Urinary bladder (tissue), 4 donors: Measurements from ENCODE around the gene CDKL4. TPM values are rescaled to one million over a fixed set of nuclear protein-coding genes. Genes with fewer than 3 reads are reported as not detected.
A peak's percentile ranks its signal among the peaks of the same experiment; 100 is the strongest.
"Not testable (repeated sequence)": the region's sequence is repeated elsewhere in the genome, so short reads cannot be mapped to it uniquely, and the experiment has no call there.

ENCODE experiments used
- DNase-seq: peaks from one replicate; pipeline ENCODE4 v3.0.0-alpha.2; 2015; ENCODE audit errors: extremely low spot score
- H3K27ac ChIP-seq: one replicate; pipeline ENCODE4 v1.5.1; 2013; ENCODE audit warnings: low read depth, mild to moderate bottlenecking, moderate library complexity
- H3K36me3 ChIP-seq: one replicate; pipeline ENCODE4 v1.6.1; 2013; ENCODE audit warnings: mild to moderate bottlenecking, moderate library complexity; ENCODE audit not compliant: insufficient read depth
- H3K4me1 ChIP-seq: one replicate; pipeline ENCODE4 v1.6.1; 2013; ENCODE audit warnings: mild to moderate bottlenecking, moderate library complexity; ENCODE audit not compliant: insufficient read depth
- H3K4me3 ChIP-seq: one replicate; pipeline ENCODE4 v1.5.1; 2013; ENCODE audit warnings: low read depth, low read length
- WGBS: extraction: QIAGEN DNeasy Blood & Tissue Kit; methylation state at CpG from one replicate; pipeline ENCODE4 v1.1.7; 2013; 5-methylcytosine and 5-hydroxymethylcytosine counted together
- polyA plus RNA-seq: library from polyadenylated mRNA; stranded (reverse); fragments of 200-250 nt; gene quantifications from one replicate; pipeline ENCODE4 v1.2.3, GENCODE V29; 2013
- total RNA-seq: library from RNA; depleted of rRNA; stranded (reverse); fragments of >200 nt; gene quantifications from one replicate; pipeline ENCODE4 v1.2.3, GENCODE V29; 2014
- donor health status: healthy with polysubstance abuse.
- donor health status: healthy.

Gene CDKL4
- total and polyA plus RNA-seq, 2 donors: 0.11 to 7.5 TPM

DNA sequence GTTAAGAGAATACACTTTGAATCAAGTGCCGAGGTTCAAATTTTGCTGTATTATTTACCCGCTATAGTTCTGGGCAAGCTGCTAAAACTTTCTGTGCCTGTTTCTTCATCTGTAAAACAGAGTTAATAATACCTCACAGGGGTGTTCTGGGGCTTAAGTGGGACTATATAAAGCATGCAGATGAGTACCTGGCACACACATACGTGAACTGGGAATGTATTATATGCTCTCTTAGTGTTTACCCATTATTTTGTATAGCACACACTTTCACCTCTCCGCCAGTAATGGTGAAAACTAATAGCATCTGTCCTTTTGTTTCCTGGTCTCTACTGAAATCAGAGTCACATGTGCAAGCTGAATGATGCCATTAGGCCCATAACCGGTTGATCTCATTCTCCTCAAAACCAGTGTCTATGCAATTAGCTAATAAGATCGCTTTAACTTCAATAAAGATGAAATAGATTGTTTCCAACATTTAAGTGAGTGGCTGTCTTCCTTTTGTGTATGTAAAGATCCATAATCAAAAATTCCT, 3.8 kb upstream of the CDKL4 start:
- H3K27ac ChIP-seq: no peak overlapping the region
- 74% methylated on average over 6 of the region's 6 CpGs for WGBS
- DNase-seq: no peak
- H3K4me3 ChIP-seq: no peak overlapping the region
- H3K4me1 ChIP-seq: no peaks in the 10 kb centered on the region
- no peaks in the 10 kb centered on the region for H3K36me3 ChIP-seq

DNA sequence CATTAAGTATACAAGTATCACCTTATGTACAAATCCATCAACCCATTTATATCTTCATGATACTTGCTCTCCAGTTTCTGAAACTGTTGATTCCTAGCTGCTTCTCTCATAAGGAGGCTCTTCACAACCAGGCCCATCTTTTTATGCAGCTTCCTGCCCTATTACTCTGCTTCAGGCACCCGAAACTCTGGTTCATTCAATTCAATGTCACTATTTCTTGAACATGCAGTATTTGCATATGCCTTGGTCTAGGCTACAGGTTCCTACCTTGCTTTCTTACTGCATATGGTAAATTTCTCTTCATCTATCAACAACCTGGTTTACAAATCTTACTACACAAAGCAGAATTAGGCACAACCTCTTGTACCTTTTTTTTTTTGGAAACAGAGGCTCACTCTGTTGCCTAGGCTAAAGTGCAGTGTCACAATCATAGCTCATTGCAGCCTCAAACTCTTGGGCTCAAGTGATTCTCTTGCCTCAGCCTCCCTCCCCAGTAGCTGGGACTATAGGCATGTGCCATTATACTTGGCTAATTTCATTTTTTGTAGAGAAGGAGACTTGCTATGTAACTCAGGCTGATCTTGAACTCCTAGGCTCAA, 2.7 kb upstream of the CDKL4 start:
- Histone ChIP-seq H3K4me3 (no peak overlapping the region), H3K36me3 (no peaks in the 10 kb centered on the region), H3K4me1 (no peaks in the 10 kb centered on the region), H3K27ac (no peak overlapping the region)
- 86% methylated on average over 1 of the region's 1 CpG for WGBS
- no peak for DNase-seq

DNA sequence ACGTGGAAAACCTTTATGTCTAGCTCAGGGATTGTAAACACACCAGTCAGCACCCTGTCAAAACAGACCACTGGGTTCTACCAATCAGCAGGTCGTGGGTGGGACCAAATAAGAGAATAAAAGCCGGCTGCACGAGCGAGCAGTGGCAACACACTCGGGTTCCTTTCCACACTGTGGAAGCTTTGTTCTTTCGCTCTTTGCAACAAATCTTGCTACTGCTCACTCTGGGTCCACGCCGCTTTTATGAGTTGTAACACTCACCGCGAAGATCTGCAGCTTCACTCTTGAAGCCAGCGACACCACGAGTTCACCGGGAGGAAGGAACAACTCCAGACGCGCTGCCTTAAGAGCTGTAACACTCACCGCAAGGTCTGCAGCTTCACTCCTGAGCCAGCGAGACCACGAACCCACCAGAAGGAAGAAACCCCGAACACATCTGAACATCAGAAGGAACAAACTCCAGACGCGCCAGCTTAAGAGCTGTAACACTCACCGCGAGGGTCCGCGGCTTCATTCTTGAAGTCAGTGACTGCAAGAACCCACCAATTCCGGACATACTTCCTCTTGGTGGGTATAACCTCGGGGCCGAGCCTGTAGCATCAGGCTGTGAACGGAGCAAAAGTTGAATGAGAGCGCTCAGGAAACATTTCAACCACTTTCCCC, 1.3 kb upstream of the CDKL4 start:
- not testable (repeated sequence) for H3K36me3 ChIP-seq

DNA sequence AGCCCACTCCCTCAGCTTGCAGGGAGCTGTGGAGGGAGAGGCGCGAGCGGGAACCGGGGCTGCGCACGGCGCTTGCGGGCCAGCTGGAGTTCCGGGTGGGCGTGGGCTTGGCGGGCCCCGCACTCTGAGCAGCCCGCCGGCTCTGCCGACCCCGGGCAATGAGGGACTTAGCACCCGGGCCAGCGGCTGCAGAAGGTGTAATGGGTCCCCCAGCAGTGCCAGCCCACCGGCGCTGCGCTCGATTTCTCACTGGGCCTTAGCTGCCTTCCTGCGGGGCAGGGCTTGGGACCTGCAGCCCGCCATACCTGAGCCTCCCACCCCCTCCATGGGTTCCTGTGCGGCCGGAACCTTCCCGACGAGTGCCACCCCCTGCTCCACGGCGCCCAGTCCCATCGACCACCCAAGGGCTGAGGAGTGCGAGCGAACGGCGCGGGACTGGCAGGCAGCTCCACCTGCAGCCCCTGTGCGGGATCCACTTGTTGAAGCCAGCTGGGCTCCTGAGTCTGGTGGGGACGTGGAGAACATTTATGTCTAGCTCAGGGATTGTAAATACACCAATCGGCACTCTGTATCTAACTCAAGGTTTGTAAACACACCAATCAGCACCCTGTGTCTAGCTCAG, 582 bp upstream of the CDKL4 start:
- not testable (repeated sequence) for DNase-seq, H3K36me3 ChIP-seq, H3K4me3 ChIP-seq, H3K4me1 ChIP-seq, H3K27ac ChIP-seq
- 90% methylated on average over 39 of the region's 39 CpGs for WGBS

More for the DNA sequence above, 1.3 kb upstream of the CDKL4 start:
- not testable (repeated sequence) for H3K27ac ChIP-seq, H3K4me3 ChIP-seq, H3K4me1 ChIP-seq, DNase-seq
- 83% methylated on average over 31 of the region's 31 CpGs for WGBS

DNA sequence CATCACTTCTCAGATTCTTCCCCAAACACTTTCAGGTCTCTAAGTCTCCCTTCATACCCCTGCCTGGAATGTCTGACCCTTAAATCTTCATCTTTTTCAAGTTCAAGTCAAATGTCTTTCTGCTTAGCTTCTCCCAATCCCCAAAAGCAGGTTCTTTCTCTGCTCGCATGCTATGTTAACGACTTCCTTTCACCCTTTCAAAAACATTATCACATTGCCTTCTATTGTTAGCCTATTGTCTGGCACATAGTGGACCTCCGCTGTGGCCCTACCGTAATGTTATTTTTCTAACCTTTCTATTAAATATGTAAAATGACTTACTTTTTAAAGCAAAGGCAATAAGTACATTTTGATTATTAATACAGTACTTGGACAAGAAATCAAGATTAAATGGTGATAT, 2.2 kb downstream of the CDKL4 start:
- Histone ChIP-seq H3K4me3 (no peak overlapping the region), H3K4me1 (no peaks in the 10 kb centered on the region), H3K27ac (no peak overlapping the region), H3K36me3 (no peaks in the 10 kb centered on the region)
- DNase-seq: no peak
- WGBS: 73% methylated on average over 4 of the region's 4 CpGs

DNA sequence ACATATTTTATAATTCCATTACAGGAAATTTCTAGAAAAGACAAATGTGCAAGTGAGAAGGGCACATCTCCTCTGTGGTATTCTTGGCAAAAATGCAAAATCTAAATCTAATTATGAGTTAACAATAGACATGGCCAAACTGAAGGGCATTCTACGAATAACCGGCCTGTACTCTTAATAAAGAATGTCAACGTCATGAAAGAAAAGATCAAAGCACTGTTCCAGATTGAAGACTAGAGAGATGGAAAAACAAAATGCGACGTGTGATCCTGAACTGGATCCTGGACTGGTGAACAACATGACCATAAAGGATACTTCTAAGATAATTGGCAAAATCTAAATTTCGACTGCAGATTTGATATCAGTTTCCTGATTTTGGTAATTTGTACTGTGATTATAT, 3.0 kb downstream of the CDKL4 start:
- Histone ChIP-seq H3K27ac (no peak overlapping the region), H3K4me3 (no peak overlapping the region), H3K36me3 (no peaks in the 10 kb centered on the region), H3K4me1 (no peaks in the 10 kb centered on the region)
- WGBS: 83% methylated on average over 6 of the region's 6 CpGs
- DNase-seq: no peak

DNA sequence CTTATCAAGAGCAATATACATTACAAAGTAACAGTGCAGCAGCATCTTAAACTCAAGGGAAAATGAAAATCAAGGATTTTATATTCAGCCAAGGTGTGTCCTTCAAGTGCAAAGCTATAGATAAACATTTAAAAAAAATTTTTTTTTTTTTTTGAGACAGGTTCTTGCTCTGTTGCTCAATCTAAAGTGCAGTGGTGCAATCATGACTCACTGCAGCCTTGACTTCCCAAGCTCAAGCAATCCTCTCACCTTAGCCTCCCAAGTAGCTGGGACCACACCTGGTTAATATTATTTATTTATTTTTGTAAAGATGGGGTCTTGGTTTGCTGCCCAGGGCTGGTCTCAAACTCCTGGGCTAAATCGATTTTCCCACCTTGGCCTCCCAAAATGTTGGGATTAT, 9.0 kb downstream of the CDKL4 start:
- Histone ChIP-seq H3K4me3 (no peak overlapping the region), H3K27ac (no peak overlapping the region), H3K36me3 (no peaks in the 10 kb centered on the region), H3K4me1 (no peaks in the 10 kb centered on the region)
- 99% methylated on average over 1 of the region's 1 CpG for WGBS
- DNase-seq: no peak

DNA sequence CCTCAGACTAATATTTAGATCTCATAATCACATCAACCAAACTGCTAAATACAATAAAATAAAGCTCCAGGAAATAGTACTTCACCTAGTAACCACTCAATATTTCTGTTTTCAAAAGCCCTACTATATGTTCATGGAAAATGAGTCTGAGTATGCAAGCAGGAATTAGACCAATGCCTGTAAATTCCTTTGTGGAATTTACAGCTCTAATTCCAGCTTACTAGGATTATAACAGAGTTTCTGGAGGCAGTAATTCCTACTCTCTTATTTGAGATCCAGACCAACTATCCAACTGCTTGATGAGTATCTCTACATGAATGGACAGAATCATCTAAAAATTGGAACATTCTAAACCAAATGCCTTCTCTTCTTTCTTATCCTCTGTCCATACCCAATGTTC, 11.6 kb downstream of the CDKL4 start:
- DNase-seq: no peak
- Histone ChIP-seq H3K4me3 (no peak overlapping the region), H3K36me3 (no peaks in the 10 kb centered on the region), H3K4me1 (no peaks in the 10 kb centered on the region), H3K27ac (no peak overlapping the region)

DNA sequence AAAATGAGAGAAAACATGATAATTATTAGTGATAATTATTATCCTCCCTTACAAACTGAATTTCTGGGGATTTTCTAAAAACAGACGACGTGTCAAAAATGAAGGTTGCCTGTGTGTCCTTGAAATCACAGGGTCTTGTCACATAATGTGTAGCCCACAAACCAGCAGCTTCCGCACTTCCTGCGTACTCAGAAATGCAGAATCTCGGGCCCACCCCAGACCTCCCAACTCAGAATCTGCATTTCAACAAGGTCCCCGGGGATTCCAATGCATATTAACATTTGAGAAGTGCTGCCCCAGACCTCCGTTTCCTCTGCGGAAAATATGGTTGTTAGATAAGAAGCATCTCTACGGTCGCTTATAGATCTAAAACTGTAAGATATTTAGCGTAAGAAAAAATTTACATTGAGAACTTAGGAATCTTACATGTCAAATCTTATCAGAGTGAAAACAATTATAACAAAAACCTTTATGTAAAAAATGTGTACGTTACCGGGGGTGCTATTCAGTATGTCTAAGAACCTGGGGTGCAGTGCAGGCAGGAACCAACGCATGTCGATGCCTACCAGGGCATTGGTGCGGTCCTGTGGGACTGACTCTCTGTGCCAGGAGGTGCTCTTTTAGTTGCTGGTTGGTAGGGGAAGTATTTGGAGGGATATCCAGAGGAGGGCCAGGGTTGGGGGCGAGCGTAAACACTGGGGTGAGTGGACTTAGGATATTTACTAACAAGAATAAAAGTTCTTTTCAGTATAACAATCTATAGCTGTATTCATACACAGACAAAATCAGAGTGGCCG, 15.2 kb downstream of the CDKL4 start:
- H3K36me3 ChIP-seq: no peaks in the 10 kb centered on the region
- no peak overlapping the region for H3K27ac ChIP-seq
- no peak overlapping the region for H3K4me3 ChIP-seq
- no peak for DNase-seq
- H3K4me1 ChIP-seq: no peaks in the 10 kb centered on the region
- WGBS: 26% methylated on average over 19 of the region's 19 CpGs

DNA sequence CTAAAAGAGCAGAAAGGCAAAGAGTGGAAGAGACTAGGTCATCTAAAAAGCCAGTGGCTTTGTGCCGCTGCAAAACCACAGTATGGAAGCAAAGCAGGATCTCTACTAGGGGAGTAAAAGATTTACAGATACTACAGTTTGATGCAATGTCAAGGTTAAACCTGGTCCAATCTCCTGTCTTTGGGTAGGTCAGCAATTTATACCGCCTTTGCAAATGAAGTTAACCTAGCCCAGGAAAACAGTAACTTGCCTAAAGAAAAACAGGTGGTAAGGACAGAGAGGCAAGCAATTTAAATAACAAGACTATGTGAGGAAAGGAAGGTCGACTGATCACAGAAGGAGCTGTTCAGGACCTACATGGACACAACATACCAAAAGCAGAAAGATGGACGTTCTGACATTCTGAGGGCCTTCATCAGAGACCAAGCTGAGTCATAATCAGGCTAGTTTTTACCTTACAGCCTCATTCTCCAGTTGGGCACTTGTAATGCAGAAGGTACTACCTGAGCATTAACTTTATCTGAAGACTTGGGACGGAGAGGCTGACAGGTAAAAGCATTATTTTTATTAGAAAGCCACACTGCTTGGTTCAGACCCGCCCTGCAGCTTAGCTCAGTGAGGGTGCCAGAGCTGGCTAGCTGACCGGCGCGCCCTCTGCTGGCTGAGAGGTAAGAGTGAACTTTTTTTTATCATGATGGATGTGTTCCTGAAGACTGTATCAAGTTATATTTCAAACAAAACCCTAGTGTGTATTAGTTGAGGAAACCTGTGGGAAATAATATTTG, 15.9 kb downstream of the CDKL4 start:
- peak; percentile 20 for DNase-seq
- H3K36me3 ChIP-seq: no peaks in the 10 kb centered on the region
- WGBS: 14% methylated on average over 9 of the region's 9 CpGs
- H3K4me1 ChIP-seq: no peaks in the 10 kb centered on the region
- H3K27ac ChIP-seq: no peak overlapping the region
- no peak overlapping the region for H3K4me3 ChIP-seq

DNA sequence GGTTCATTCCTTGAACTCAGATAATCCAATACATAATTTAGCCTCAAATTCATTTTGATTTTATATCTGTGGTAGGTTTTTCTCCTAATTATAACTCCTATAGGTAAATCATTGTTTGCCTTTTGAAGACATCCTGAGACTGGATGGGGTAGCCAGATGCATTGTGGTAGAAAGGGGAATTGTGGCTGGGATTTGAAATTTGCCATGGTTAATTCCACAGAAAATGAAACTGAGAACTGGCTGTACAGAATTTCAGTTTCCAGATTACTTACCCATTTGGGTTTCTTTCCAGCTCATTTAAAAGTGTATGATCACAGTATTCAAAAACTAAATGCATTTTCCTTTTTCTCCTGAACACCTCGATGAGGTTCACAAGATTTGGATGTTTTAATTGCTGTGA, 18.2 kb downstream of the CDKL4 start:
- H3K4me1 ChIP-seq: no peaks in the 10 kb centered on the region
- no peaks in the 10 kb centered on the region for H3K36me3 ChIP-seq
- no peak overlapping the region for H3K4me3 ChIP-seq
- 77% methylated on average over 1 of the region's 1 CpG for WGBS
- DNase-seq: no peak
- H3K27ac ChIP-seq: no peak overlapping the region

DNA sequence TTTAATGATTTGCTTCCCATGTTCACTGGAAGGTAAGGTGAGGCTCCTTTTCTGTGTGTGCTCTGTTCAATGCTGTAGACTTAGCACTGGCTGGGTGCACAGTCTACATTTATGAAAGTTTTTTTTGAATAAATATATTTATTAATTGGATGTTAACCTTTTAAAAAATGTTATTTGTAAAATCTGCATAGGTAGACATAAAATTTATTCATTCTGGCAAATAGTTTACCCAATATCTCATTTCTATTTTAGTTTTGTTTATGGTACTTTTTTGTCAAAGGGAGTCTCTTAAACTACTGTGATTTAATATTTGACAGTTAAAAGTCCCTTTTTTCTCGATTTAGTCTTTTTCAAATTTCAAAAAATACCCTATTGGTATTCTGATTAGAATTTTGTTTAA, 19.9 kb downstream of the CDKL4 start:
- H3K4me1 ChIP-seq: no peaks in the 10 kb centered on the region
- no peaks in the 10 kb centered on the region for H3K36me3 ChIP-seq
- no peak for DNase-seq
- H3K4me3 ChIP-seq: no peak overlapping the region
- no peak overlapping the region for H3K27ac ChIP-seq
- WGBS: 93% methylated on average over 1 of the region's 1 CpG

DNA sequence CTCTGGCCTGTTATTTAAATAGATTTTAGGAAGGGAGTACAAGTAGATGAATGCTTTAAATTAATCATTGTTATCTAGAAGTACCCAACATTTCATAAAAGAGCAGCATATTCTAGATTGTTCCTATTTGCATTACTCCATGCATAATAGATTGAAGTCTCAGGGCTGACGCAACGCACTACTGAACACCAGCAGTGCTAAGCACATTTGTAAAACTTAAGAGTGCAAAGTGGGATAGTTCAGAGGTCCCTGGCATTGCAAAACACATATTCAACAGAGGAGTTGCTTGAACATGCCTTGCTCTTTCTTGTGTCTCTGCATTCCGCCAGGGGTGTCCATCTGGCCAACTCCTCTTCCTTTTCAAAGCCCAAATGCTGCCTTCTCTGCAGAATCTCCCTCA, 22.3 kb downstream of the CDKL4 start:
- no peaks in the 10 kb centered on the region for H3K36me3 ChIP-seq
- H3K4me1 ChIP-seq: no peaks in the 10 kb centered on the region
- WGBS: 95% methylated on average over 3 of the region's 3 CpGs
- H3K4me3 ChIP-seq: no peak overlapping the region
- no peak for DNase-seq
- H3K27ac ChIP-seq: no peak overlapping the region
